CD8-positive, alpha-beta memory T cell (primary cell): ENCODE results near the gene CLASP1. TPM values are rescaled to one million over a fixed set of nuclear protein-coding genes. Genes with fewer than 3 reads are reported as not detected.
A peak's percentile ranks its signal among the peaks of the same experiment; 100 is the strongest.
"Not testable (repeated sequence)": the region's sequence is repeated elsewhere in the genome, so short reads cannot be mapped to it uniquely, and the experiment has no call there.

Experiments
- CTCF ChIA-PET: fragments of 350-600 bp; sonication (Branson Sonifier 250); formaldehyde crosslinking; loops from one replicate; lab custom pipeline; 2021; ENCODE audit warnings: antibody characterized with exemption; lab: Charles Lee
- POLR2A ChIA-PET: fragments of 350-600 bp; sonication (Branson Sonifier 250); formaldehyde crosslinking; loops from one replicate; lab custom pipeline; 2021; ENCODE audit warnings: antibody characterized with exemption; lab: Charles Lee
- DNase-seq, 5 donors: peaks; one replicate each; pipeline versions ENCODE4 v3.0.0 to v3.0.0-alpha.2; 2020 to 2022; ENCODE audit warnings: mixed read lengths in 1 of 5
- H3K27ac ChIP-seq: one replicate; pipeline ENCODE4 v1.7.0; 2013; ENCODE audit warnings: low read depth, mild to moderate bottlenecking, low read length, moderate library complexity
- H3K27me3 ChIP-seq: 2 replicates; pipeline ENCODE4 v1.7.0; 2013; ENCODE audit warnings: low read length, mild to moderate bottlenecking; ENCODE audit not compliant: insufficient read depth, poor library complexity, severe bottlenecking
- H3K36me3 ChIP-seq: 2 replicates; pipeline ENCODE4 v1.7.0; 2013; ENCODE audit warnings: mild to moderate bottlenecking, low read length, moderate library complexity; ENCODE audit not compliant: insufficient read depth
- H3K4me1 ChIP-seq: 2 replicates; pipeline ENCODE4 v1.7.0; 2013; ENCODE audit warnings: mild to moderate bottlenecking, low read length, moderate library complexity; ENCODE audit not compliant: insufficient read depth
- H3K4me3 ChIP-seq: 2 replicates; pipeline ENCODE4 v1.7.0; 2013; ENCODE audit warnings: mild to moderate bottlenecking, low read length
- H3K9me3 ChIP-seq: 2 replicates; pipeline ENCODE4 v1.7.0; 2013; ENCODE audit warnings: mild to moderate bottlenecking, low read length
- H3K27ac Mint-ChIP-seq, 8 donors: one replicate each; pipeline ENCODE4 v1.8.0; 2020 to 2021; ENCODE audit warnings: mixed read lengths in 8 of 8, mild to moderate bottlenecking in 6 of 8, inconsistent platforms in 3 of 8, moderate library complexity in 3 of 8
- H3K27me3 Mint-ChIP-seq, 2 donors: one replicate each; pipeline ENCODE4 v1.8.0; 2020 to 2021; ENCODE audit warnings: mixed read lengths in 2 of 2, mild to moderate bottlenecking in 1 of 2, moderate library complexity in 1 of 2
- H3K36me3 Mint-ChIP-seq, 3 donors: one replicate each; pipeline ENCODE4 v1.8.0; 2020 to 2021; ENCODE audit warnings: mixed read lengths in 3 of 3, inconsistent platforms in 1 of 3, mild to moderate bottlenecking in 1 of 3
- H3K4me1 Mint-ChIP-seq, 3 donors: one replicate each; pipeline ENCODE4 v1.8.0; 2020 to 2021; ENCODE audit warnings: mixed read lengths in 3 of 3, inconsistent platforms in 1 of 3, mild to moderate bottlenecking in 1 of 3
- H3K4me3 Mint-ChIP-seq, 7 donors: one replicate each; pipeline ENCODE4 v1.8.0; 2020 to 2021; ENCODE audit warnings: mixed read lengths in 7 of 7, mild to moderate bottlenecking in 6 of 7, moderate library complexity in 4 of 7, inconsistent platforms in 2 of 7
- H3K9me3 Mint-ChIP-seq, 5 donors: one replicate each; pipeline ENCODE4 v1.8.0; 2020 to 2022; ENCODE audit warnings: mixed read lengths in 5 of 5, mild to moderate bottlenecking in 3 of 5, moderate library complexity in 2 of 5, inconsistent platforms in 1 of 5
- polyA plus RNA-seq: library from polyadenylated mRNA; unstranded; fragments of 300-500 nt; fragmentation: Illumina TruSeq; gene quantifications from one replicate; pipeline ENCODE4 v1.2.3, GENCODE V29; 2021
- total RNA-seq, 2 experiments: library from RNA; stranded (reverse); gene quantifications; one replicate each; pipeline ENCODE4 v1.2.3, GENCODE V29; 2021

Gene CLASP1
- total and polyA plus RNA-seq, 3 experiments from 2014 or later = 22.2 to 66.0 (median 62.6) TPM

GRCh38 chr2:121570667-121571055, 78.6 kb downstream of the CLASP1 start:
- no peaks in the 10 kb centered on the region for H3K27me3 Mint-ChIP-seq
- H3K27ac ChIP-seq = no peak overlapping the region
- H3K4me1 Mint-ChIP-seq = peaks cover 23 to 61% (median 57%) of the 10 kb centered on the region in 3 donors
- DNase-seq = no peak
- H3K27me3 ChIP-seq = no peaks in the 10 kb centered on the region
- H3K36me3 ChIP-seq = no peaks in the 10 kb centered on the region
- H3K9me3 Mint-ChIP-seq = no peaks in the 10 kb centered on the region
- POLR2A ChIA-PET = no interaction called here
- H3K27ac Mint-ChIP-seq = no peak overlapping the region
- H3K4me3 Mint-ChIP-seq = no peak overlapping the region
- H3K4me3 ChIP-seq = no peak overlapping the region
- H3K4me1 ChIP-seq = no peaks in the 10 kb centered on the region
- no peaks in the 10 kb centered on the region for H3K9me3 ChIP-seq
- CTCF ChIA-PET = no interaction called here
- peaks cover 7 to 38% (median 9%) of the 10 kb centered on the region in 3 donors for H3K36me3 Mint-ChIP-seq

GRCh38 chr2:121570036-121570666, 79.1 kb downstream of the CLASP1 start:
- peaks cover 7 to 38% (median 7%) of the 10 kb centered on the region in 3 donors for H3K36me3 Mint-ChIP-seq
- no peak overlapping the region for H3K4me3 Mint-ChIP-seq
- H3K27ac ChIP-seq = no peak overlapping the region
- H3K9me3 Mint-ChIP-seq = no peaks in the 10 kb centered on the region
- peak overlapping the region in 1 of 8 donors; percentile 17 for H3K27ac Mint-ChIP-seq
- DNase-seq = no peak
- no peaks in the 10 kb centered on the region for H3K4me1 ChIP-seq
- H3K36me3 ChIP-seq = no peaks in the 10 kb centered on the region
- H3K27me3 ChIP-seq = no peaks in the 10 kb centered on the region
- H3K27me3 Mint-ChIP-seq = no peaks in the 10 kb centered on the region
- peaks cover 23 to 63% (median 58%) of the 10 kb centered on the region in 3 donors for H3K4me1 Mint-ChIP-seq
- no peak overlapping the region for H3K4me3 ChIP-seq
- H3K9me3 ChIP-seq = no peaks in the 10 kb centered on the region
- ChIA-PET CTCF (no interaction called here), POLR2A (no interaction called here)

- Histone ChIP-seq H3K9me3 (no peaks in the 10 kb centered on the region), H3K4me3 (no peak overlapping the region), H3K27me3 (no peaks in the 10 kb centered on the region), H3K27ac (no peak overlapping the region), H3K36me3 (no peaks in the 10 kb centered on the region), H3K4me1 (no peaks in the 10 kb centered on the region)
- Mint-ChIP-seq H3K27me3 (no peaks in the 10 kb centered on the region), H3K9me3 (no peaks in the 10 kb centered on the region), H3K4me1 (peaks cover 38 to 77% (median 74%) of the 10 kb centered on the region in 3 donors), H3K27ac (peak overlapping the region in 3 of 8 donors; percentile 52 to 79 (median 76)), H3K36me3 (peaks cover 9 to 34% (median 12%) of the 10 kb centered on the region in 3 donors), H3K4me3 (no peak overlapping the region)
- CTCF ChIA-PET = no interaction called here
- DNase-seq = no peak
- POLR2A ChIA-PET = no interaction called here
Observed at GRCh38 chr2:121567957-121568409, 81.3 kb downstream of the CLASP1 start.

- CTCF ChIA-PET = interaction anchor here (1.5 kb wide), 1 partner anchor 13 kb away, joined by 3 read pairs; no protein-coding TSS in a partner anchor
Observed at GRCh38 chr2:121567452-121567851, 81.8 kb downstream of the CLASP1 start.

GRCh38 chr2:121565389-121566250, 83.6 kb downstream of the CLASP1 start:
- POLR2A ChIA-PET = no interaction called here
- H3K36me3 Mint-ChIP-seq = peaks cover 4 to 21% (median 5%) of the 10 kb centered on the region in 3 donors
- DNase-seq = no peak
- CTCF ChIA-PET = interaction anchor here (1.5 kb wide), 1 partner anchor 11 kb away, joined by 3 read pairs; no protein-coding TSS in a partner anchor
- peaks cover 54 to 88% (median 84%) of the 10 kb centered on the region in 3 donors for H3K4me1 Mint-ChIP-seq
- no peaks in the 10 kb centered on the region for H3K27me3 Mint-ChIP-seq
- no peak overlapping the region for H3K4me3 Mint-ChIP-seq
- H3K27ac Mint-ChIP-seq = peak overlapping the region in 6 of 8 donors; percentile 29 to 85 (median 53)
- Histone ChIP-seq H3K4me1 (no peaks in the 10 kb centered on the region), H3K4me3 (no peak overlapping the region), H3K27ac (no peak overlapping the region), H3K9me3 (no peaks in the 10 kb centered on the region), H3K27me3 (no peaks in the 10 kb centered on the region), H3K36me3 (no peaks in the 10 kb centered on the region)
- no peaks in the 10 kb centered on the region for H3K9me3 Mint-ChIP-seq

More at GRCh38 chr2:121567452-121567851, 81.8 kb downstream of the CLASP1 start:
- Histone ChIP-seq H3K4me1 (no peaks in the 10 kb centered on the region), H3K4me3 (no peak overlapping the region), H3K36me3 (no peaks in the 10 kb centered on the region), H3K27me3 (no peaks in the 10 kb centered on the region), H3K27ac (no peak overlapping the region), H3K9me3 (no peaks in the 10 kb centered on the region)
- peaks cover 9 to 32% (median 12%) of the 10 kb centered on the region in 3 donors for H3K36me3 Mint-ChIP-seq
- H3K9me3 Mint-ChIP-seq = no peaks in the 10 kb centered on the region
- peak overlapping the region in 3 of 8 donors; percentile 10 to 79 (median 76) for H3K27ac Mint-ChIP-seq
- POLR2A ChIA-PET = no interaction called here
- no peaks in the 10 kb centered on the region for H3K27me3 Mint-ChIP-seq
- DNase-seq = no peak
- peaks cover 43 to 83% (median 79%) of the 10 kb centered on the region in 3 donors for H3K4me1 Mint-ChIP-seq
- no peak overlapping the region for H3K4me3 Mint-ChIP-seq

GRCh38 chr2:121564905-121565304, 84.4 kb downstream of the CLASP1 start:
- Histone ChIP-seq H3K27me3 (no peaks in the 10 kb centered on the region), H3K4me1 (no peaks in the 10 kb centered on the region), H3K4me3 (no peak overlapping the region), H3K36me3 (no peaks in the 10 kb centered on the region), H3K27ac (no peak overlapping the region), H3K9me3 (no peaks in the 10 kb centered on the region)
- Mint-ChIP-seq H3K27ac (peak overlapping the region in 4 of 8 donors; percentile 18 to 48 (median 24)), H3K9me3 (no peaks in the 10 kb centered on the region), H3K4me3 (peak overlapping the region in 1 of 7 donors; percentile 59), H3K36me3 (peaks cover 4 to 15% (median 5%) of the 10 kb centered on the region in 3 donors), H3K4me1 (peaks cover 53 to 87% (median 83%) of the 10 kb centered on the region in 3 donors), H3K27me3 (no peaks in the 10 kb centered on the region)
- DNase-seq = no peak
- CTCF ChIA-PET = no interaction called here
- POLR2A ChIA-PET = no interaction called here

- H3K27ac ChIP-seq, H3K36me3 ChIP-seq, H3K27me3 ChIP-seq, H3K4me3 Mint-ChIP-seq, H3K27me3 Mint-ChIP-seq, H3K4me3 ChIP-seq, DNase-seq, POLR2A ChIA-PET, H3K9me3 ChIP-seq, H3K4me1 ChIP-seq, H3K9me3 Mint-ChIP-seq: not testable (repeated sequence)
- Mint-ChIP-seq H3K27ac (peak overlapping the region in 7 of 8 donors; percentile 20 to 62 (median 27)), H3K4me1 (peaks cover 55 to 87% (median 85%) of the 10 kb centered on the region in 3 donors), H3K36me3 (peaks cover 4 to 11% (median 5%) of the 10 kb centered on the region in 3 donors)
- CTCF ChIA-PET = interaction anchor here (1.1 kb wide), 1 partner anchor 15 kb away, joined by 3 read pairs; no protein-coding TSS in a partner anchor
Observed at GRCh38 chr2:121563754-121564153, 85.5 kb downstream of the CLASP1 start.
